WERI-Rb-1 (cell line): ENCODE data around the gene TTC23L.

Experiments
- DNase-seq: peaks from one replicate; pipeline ENCODE4 v3.0.0-alpha.2; 2020
- H3K27ac ChIP-seq: fragments of 250-450 bp; sonication (Bioruptor Pico); 2 replicates; pipeline ENCODE4 v1.5.1; 2020; ENCODE audit warnings: mild to moderate bottlenecking, moderate library complexity
- H3K27me3 ChIP-seq: fragments of 250-450 bp; sonication (Bioruptor Pico); 2 replicates; pipeline ENCODE4 v1.5.1; 2021; ENCODE audit warnings: mild to moderate bottlenecking, low read depth, moderate library complexity; ENCODE audit not compliant: insufficient read depth, severe bottlenecking
- H3K36me3 ChIP-seq: fragments of 250-450 bp; sonication (Bioruptor Pico); 2 replicates; pipeline ENCODE4 v1.5.1; 2020; ENCODE audit warnings: mild to moderate bottlenecking, moderate library complexity
- H3K4me3 ChIP-seq: 2 replicates; pipeline ENCODE4 v1.5.1; 2011; ENCODE audit warnings: low read depth, mild to moderate bottlenecking, control low read depth, low read length
- H3K9me3 ChIP-seq: fragments of 250-450 bp; sonication (Bioruptor Pico); 2 replicates; pipeline ENCODE4 v1.5.1; 2021; ENCODE audit warnings: mild to moderate bottlenecking, moderate library complexity; ENCODE audit not compliant: severe bottlenecking
- CTCF ChIP-seq: IDR thresholded peaks from 2 replicates; pipeline ENCODE4 v1.5.1; 2011; ENCODE audit warnings: low read depth, mild to moderate bottlenecking, control low read depth, inconsistent platforms, low read length

Gene TTC23L

GRCh38 chr5:34926318-34926888 is 87.4 kb downstream of the TTC23L start:
- Histone ChIP-seq H3K27ac (no peak overlapping the region), H3K9me3 (no peaks in the 10 kb centered on the region), H3K36me3 (peaks cover 60% of the 10 kb centered on the region), H3K4me3 (no peak overlapping the region), H3K27me3 (no peaks in the 10 kb centered on the region)
- no peak for TF ChIP-seq CTCF
- no peak for DNase-seq

- Histone ChIP-seq H3K4me3 (no peak overlapping the region), H3K36me3 (peaks cover 55% of the 10 kb centered on the region), H3K27me3 (no peaks in the 10 kb centered on the region), H3K9me3 (no peaks in the 10 kb centered on the region), H3K27ac (no peak overlapping the region)
- no peak for TF ChIP-seq CTCF
- no peak for DNase-seq
Observed at GRCh38 chr5:34927785-34928184, 88.8 kb downstream of the TTC23L start.

GRCh38 chr5:34928267-34928666 is 89.3 kb downstream of the TTC23L start:
- Histone ChIP-seq H3K36me3 (peaks cover 52% of the 10 kb centered on the region), H3K9me3 (no peaks in the 10 kb centered on the region), H3K27ac (peak overlapping the region; percentile 60), H3K4me3 (no peak overlapping the region), H3K27me3 (no peaks in the 10 kb centered on the region)
- no peak for DNase-seq
- no peak for TF ChIP-seq CTCF

GRCh38 chr5:34929134-34929719 is 90.3 kb downstream of the TTC23L start, which contains the start of gene DNAJC21:
TSS of gene DNAJC21 (plus strand) at chr5:34929559. CDS start at chr5:34929820, 261 bp downstream.
- Histone ChIP-seq H3K9me3 (no peaks in the 10 kb centered on the region), H3K36me3 (peaks cover 50% of the 10 kb centered on the region), H3K27ac (peak within 1 kb of the TSS; percentile 85), H3K27me3 (no peaks in the 10 kb centered on the region), H3K4me3 (peak within 1 kb of the TSS; percentile 99)
- peak; percentile 99 for DNase-seq
- TF ChIP-seq CTCF: no peak

- TF ChIP-seq CTCF: no peak
- DNase-seq: peak; percentile 87
- Histone ChIP-seq H3K36me3 (peaks cover 50% of the 10 kb centered on the region), H3K27ac (peak overlapping the region; percentile 85), H3K4me3 (peak overlapping the region; percentile 99), H3K27me3 (no peaks in the 10 kb centered on the region), H3K9me3 (no peaks in the 10 kb centered on the region)
Observed at GRCh38 chr5:34929720-34930461, 90.9 kb downstream of the TTC23L start.
